Caco-2 (cell line): ENCODE results near the gene LRRFIP1. TPM values are rescaled to one million over a fixed set of nuclear protein-coding genes. Genes with fewer than 3 reads are reported as not detected.

Source experiments
- BruUV-seq: library from RNA; stranded (reverse); fragments of 400-500 nt; replicated peaks from 2 replicates; lab custom pipeline; 2021; lab: Mats Ljungman, UMichigan
- CTCF ChIA-PET: fragments of 300-600 bp; sonication (Branson Sonifier 250); formaldehyde crosslinking; loops from one replicate; lab custom pipeline; 2022; ENCODE audit warnings: antibody characterized with exemption; lab: Charles Lee
- POLR2A ChIA-PET: fragments of 300-600 bp; sonication (Branson Sonifier 250); formaldehyde crosslinking; loops from one replicate; lab custom pipeline; 2022; ENCODE audit warnings: antibody characterized with exemption; lab: Charles Lee
- DNase-seq, 2 experiments: peaks; one replicate each; pipeline versions ENCODE4 v3.0.0 to v3.0.0-alpha.2; 2020 to 2022
- H3K27me3 ChIP-seq: replicated peaks from 2 replicates; pipeline ENCODE4 v1.6.0; 2011; ENCODE audit warnings: low read length; ENCODE audit not compliant: control insufficient read depth, insufficient read depth
- H3K36me3 ChIP-seq: 2 replicates; pipeline ENCODE4 v1.5.1; 2011; ENCODE audit warnings: low read length; ENCODE audit not compliant: control insufficient read depth, insufficient read depth
- H3K4me1 ChIP-seq: fragments of 250-450 bp; sonication (Bioruptor Pico); 2 replicates; pipeline ENCODE4 v1.5.1; 2020; ENCODE audit warnings: mild to moderate bottlenecking
- H3K4me3 ChIP-seq: 2 replicates; pipeline ENCODE4 v1.5.1; 2011; ENCODE audit warnings: low read depth, mild to moderate bottlenecking, control low read depth, low read length
- H3K9me3 ChIP-seq: fragments of 250-450 bp; sonication (Bioruptor Pico); 2 replicates; pipeline ENCODE4 v1.5.1; 2020; ENCODE audit warnings: mild to moderate bottlenecking, moderate library complexity
- H3K27ac Mint-ChIP-seq: one replicate; pipeline ENCODE4 v1.8.0; 2022; ENCODE audit warnings: mixed read lengths; ENCODE audit not compliant: unreplicated experiment
- H3K27me3 Mint-ChIP-seq: one replicate; pipeline ENCODE4 v1.8.0; 2022; ENCODE audit warnings: mixed read lengths; ENCODE audit not compliant: insufficient read depth, unreplicated experiment
- H3K36me3 Mint-ChIP-seq: one replicate; pipeline ENCODE4 v1.8.0; 2022; ENCODE audit warnings: mild to moderate bottlenecking, mixed read lengths; ENCODE audit not compliant: insufficient read depth, unreplicated experiment
- H3K4me1 Mint-ChIP-seq: one replicate; pipeline ENCODE4 v1.8.0; 2022; ENCODE audit warnings: low read depth, mixed read lengths; ENCODE audit not compliant: unreplicated experiment
- H3K4me3 Mint-ChIP-seq: one replicate; pipeline ENCODE4 v1.8.0; 2022; ENCODE audit warnings: mild to moderate bottlenecking, moderate library complexity, mixed read lengths; ENCODE audit not compliant: unreplicated experiment
- H3K9me3 Mint-ChIP-seq: one replicate; pipeline ENCODE4 v1.8.0; 2022; ENCODE audit warnings: mixed read lengths; ENCODE audit not compliant: unreplicated experiment
- CTCF ChIP-seq, 2 experiments: fragments of 200-600 bp in 1 of 2; IDR thresholded peaks; 1 replicate in 1 of 2; 2 replicates in 1 of 2; pipeline versions ENCODE4 v1.5.1 to v1.8.0; 2011 to 2022; ENCODE audit warnings: antibody characterized with exemption in 1 of 2, control low read depth in 1 of 2, inconsistent platforms in 1 of 2, low read depth in 1 of 2, low read length in 1 of 2, mild to moderate bottlenecking in 1 of 2, moderate library complexity in 1 of 2; ENCODE audit not compliant: insufficient read depth in 1 of 2, severe bottlenecking in 1 of 2, unreplicated experiment in 1 of 2
- intact Hi-C: fragments of 100-400 bp; cut with micrococcal nuclease; formaldehyde crosslinking; loops from one replicate; pipeline ENCODE4 v1.10.0; 2022; ENCODE audit not compliant: unreplicated experiment
- total RNA-seq: library from RNA; stranded (reverse); gene quantifications from 2 replicates; pipeline ENCODE4 v1.2.3, GENCODE V29; 2022

Gene LRRFIP1
- total RNA-seq, 1 experiment from 2014 or later = 37.1 TPM

- no peaks in the 10 kb centered on the region for H3K36me3 ChIP-seq
- Mint-ChIP-seq H3K4me1 (peaks cover 7% of the 10 kb centered on the region), H3K9me3 (peaks cover 15% of the 10 kb centered on the region), H3K27ac (peak overlapping the region; percentile 83), H3K4me3 (peak overlapping the region; percentile 60), H3K36me3 (no peaks in the 10 kb centered on the region), H3K27me3 (no peaks in the 10 kb centered on the region)
- no TSS peak for BruUV-seq
- no peaks in the 10 kb centered on the region for H3K9me3 ChIP-seq
- H3K4me1 ChIP-seq = 0 out of 2 replicates have a peak, but pooled peaks cover 7% of the 10 kb centered on the region
- intact Hi-C loops = loop anchor here (5.0 kb wide), 1 partner anchor 48 kb away; no protein-coding TSS in a partner anchor
- CTCF ChIA-PET = no interaction called here
- no peak for TF ChIP-seq CTCF (IDR thresholded peaks at IDR 0.05; ENCODE audit: insufficient read depth in 1 of 2, low read depth in 1 of 2, low read length in 1 of 2, severe bottlenecking in 1 of 2, unreplicated experiment in 1 of 2)
- DNase-seq = peak in 1 of 2 experiments; percentile 45
- POLR2A ChIA-PET = no interaction called here
- no peaks in the 10 kb centered on the region for H3K27me3 ChIP-seq
- H3K4me3 ChIP-seq = no peak overlapping the region
Observed at GRCh38 chr2:237660381-237660900, 33.1 kb downstream of the LRRFIP1 start.

GRCh38 chr2:237661270-237661669, 33.9 kb downstream of the LRRFIP1 start:
- no peak for TF ChIP-seq CTCF (IDR thresholded peaks at IDR 0.05; ENCODE audit: insufficient read depth in 1 of 2, low read depth in 1 of 2, low read length in 1 of 2, severe bottlenecking in 1 of 2, unreplicated experiment in 1 of 2)
- BruUV-seq = no TSS peak
- Histone ChIP-seq H3K27me3 (no peaks in the 10 kb centered on the region), H3K36me3 (no peaks in the 10 kb centered on the region), H3K4me3 (no peak overlapping the region), H3K9me3 (no peaks in the 10 kb centered on the region), H3K4me1 (0 out of 2 replicates have a peak, but pooled peaks cover 7% of the 10 kb centered on the region)
- CTCF ChIA-PET = no interaction called here
- no peak for DNase-seq
- H3K27ac Mint-ChIP-seq = peak overlapping the region; percentile 58
- no peaks in the 10 kb centered on the region for H3K36me3 Mint-ChIP-seq
- H3K4me3 Mint-ChIP-seq = no peak overlapping the region
- H3K27me3 Mint-ChIP-seq = no peaks in the 10 kb centered on the region
- H3K4me1 Mint-ChIP-seq = peaks cover 7% of the 10 kb centered on the region
- intact Hi-C loops = loop anchor here (5.0 kb wide), 1 partner anchor 49 kb away; no protein-coding TSS in a partner anchor
- POLR2A ChIA-PET = no interaction called here
- peaks cover 15% of the 10 kb centered on the region for H3K9me3 Mint-ChIP-seq

DNA sequence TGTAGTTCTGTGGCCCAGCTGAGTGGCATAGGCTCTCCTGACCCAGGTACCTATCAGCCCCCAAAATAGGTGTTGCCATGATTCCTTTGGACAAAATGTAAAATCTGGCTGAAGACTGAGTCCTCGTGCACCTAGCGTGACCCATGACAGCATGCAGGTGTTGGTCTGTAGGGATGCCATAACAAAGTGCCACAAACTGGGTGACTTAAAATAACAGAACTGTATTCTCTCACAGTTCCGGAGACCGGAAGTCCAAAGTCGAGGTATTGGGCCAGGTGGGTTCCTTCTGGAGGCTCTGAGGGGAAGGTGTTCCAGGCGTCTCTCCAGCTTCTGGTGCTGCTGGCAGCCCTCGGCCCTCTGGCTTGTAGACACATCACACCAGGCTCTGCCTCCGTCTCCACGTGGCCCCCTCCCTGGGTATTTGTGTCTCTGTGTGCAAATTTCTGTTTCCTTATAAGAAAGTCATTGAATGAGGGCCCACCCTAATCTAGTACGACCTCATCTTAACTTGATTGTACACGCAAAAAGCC, 34.5 kb downstream of the LRRFIP1 start:
- no peak for TF ChIP-seq CTCF (IDR thresholded peaks at IDR 0.05; ENCODE audit: insufficient read depth in 1 of 2, low read depth in 1 of 2, low read length in 1 of 2, severe bottlenecking in 1 of 2, unreplicated experiment in 1 of 2)
- Mint-ChIP-seq H3K27ac (peak overlapping the region; percentile 58), H3K9me3 (peaks cover 11% of the 10 kb centered on the region), H3K4me1 (peaks cover 7% of the 10 kb centered on the region), H3K27me3 (no peaks in the 10 kb centered on the region), H3K36me3 (no peaks in the 10 kb centered on the region), H3K4me3 (no peak overlapping the region)
- Histone ChIP-seq H3K4me1 (0 out of 2 replicates have a peak, but pooled peaks cover 7% of the 10 kb centered on the region), H3K9me3 (no peaks in the 10 kb centered on the region), H3K4me3 (no peak overlapping the region), H3K36me3 (no peaks in the 10 kb centered on the region), H3K27me3 (no peaks in the 10 kb centered on the region)
- ChIA-PET POLR2A (no interaction called here), CTCF (no interaction called here)
- no TSS peak for BruUV-seq
- intact Hi-C loops = loop anchor here (5.0 kb wide), 1 partner anchor 50 kb away; no protein-coding TSS in a partner anchor
- no peak for DNase-seq
